WTC11 (cell line): ENCODE measurements around the gene MYH1. TPM values are rescaled to one million over a fixed set of nuclear protein-coding genes. Genes with fewer than 3 reads are reported as not detected.

Source experiments
- ATAC-seq: fragments of 200-7000 bp; cut with Tn5 transposase; 2 replicates; pipeline ENCODE4 v1.10.0; 2021; ENCODE audit warnings: mild to moderate bottlenecking, moderate library complexity
- CTCF ChIA-PET: fragments of 300-600 bp; sonication (Branson Sonifier 250); formaldehyde crosslinking; loops from one replicate; lab custom pipeline; 2021; ENCODE audit warnings: antibody characterized with exemption; lab: Charles Lee
- POLR2A ChIA-PET: fragments of 350-600 bp; sonication (Branson Sonifier 250); formaldehyde crosslinking; loops from one replicate; lab custom pipeline; 2021; ENCODE audit warnings: antibody characterized with exemption; lab: Charles Lee
- DNase-seq: peaks from one replicate; pipeline ENCODE4 v3.0.0; 2021; ENCODE audit warnings: low spot score
- H3K27ac Mint-ChIP-seq: 2 replicates; pipeline ENCODE4 v1.8.0; 2021; ENCODE audit warnings: mixed read lengths
- H3K27me3 Mint-ChIP-seq: 2 replicates; pipeline ENCODE4 v1.8.0; 2021; ENCODE audit warnings: low read depth, mild to moderate bottlenecking, moderate library complexity, mixed read lengths
- H3K36me3 Mint-ChIP-seq: 2 replicates; pipeline ENCODE4 v1.8.0; 2021; ENCODE audit warnings: mixed read lengths
- H3K4me1 Mint-ChIP-seq: 2 replicates; pipeline ENCODE4 v1.8.0; 2022; ENCODE audit warnings: mixed read lengths
- H3K4me3 Mint-ChIP-seq: 2 replicates; pipeline ENCODE4 v1.8.0; 2021; ENCODE audit warnings: mild to moderate bottlenecking, moderate library complexity, mixed read lengths
- H3K9me3 Mint-ChIP-seq: 2 replicates; pipeline ENCODE4 v1.8.0; 2021; ENCODE audit warnings: mixed read lengths
- ATF1 ChIP-seq: sonication (generic); formaldehyde crosslinking; IDR thresholded peaks from 2 replicates; pipeline ENCODE4 v1.8.1; 2023; ENCODE audit warnings: mild to moderate bottlenecking, moderate library complexity, missing genetic modification reagents
- E2F1 ChIP-seq: sonication (generic); formaldehyde crosslinking; IDR thresholded peaks from 2 replicates; pipeline ENCODE4 v1.8.0; 2022; ENCODE audit warnings: mild to moderate bottlenecking, missing genetic modification reagents
- ESRRA ChIP-seq: sonication (generic); formaldehyde crosslinking; IDR thresholded peaks from 2 replicates; pipeline ENCODE4 v1.8.1; 2022; ENCODE audit warnings: mild to moderate bottlenecking, missing genetic modification reagents, borderline replicate concordance
- FOXK1 ChIP-seq: sonication (generic); formaldehyde crosslinking; IDR thresholded peaks from 2 replicates; pipeline ENCODE4 v1.8.0; 2022; ENCODE audit warnings: mild to moderate bottlenecking, moderate library complexity, missing genetic modification reagents
- GTF2I ChIP-seq: fragments of 250-450 bp; sonication (Bioruptor Pico); conservative IDR thresholded peaks from 2 replicates; pipeline ENCODE4 v1.4.0; 2021; ENCODE audit warnings: mild to moderate bottlenecking
- HMGXB4 ChIP-seq: sonication (generic); formaldehyde crosslinking; IDR thresholded peaks from 2 replicates; pipeline ENCODE4 v1.8.1; 2023; ENCODE audit warnings: mild to moderate bottlenecking, moderate library complexity, missing genetic modification reagents
- IRF2 ChIP-seq: sonication (generic); formaldehyde crosslinking; IDR thresholded peaks from 2 replicates; pipeline ENCODE4 v1.8.0; 2022; ENCODE audit warnings: low read depth, missing genetic modification reagents, borderline replicate concordance
- MXD4 ChIP-seq: fragments of 250-450 bp; sonication (Bioruptor Pico); IDR thresholded peaks from 2 replicates; pipeline ENCODE4 v1.8.0; 2021; ENCODE audit warnings: mild to moderate bottlenecking, moderate library complexity, borderline replicate concordance
- NR1H2 ChIP-seq: sonication (generic); formaldehyde crosslinking; IDR thresholded peaks from 2 replicates; pipeline ENCODE4 v1.9.0; 2021; ENCODE audit warnings: mild to moderate bottlenecking, moderate library complexity, missing genetic modification reagents
- PRRX2 ChIP-seq: fragments of 250-450 bp; sonication (Bioruptor Pico); IDR thresholded peaks from 2 replicates; pipeline ENCODE4 v1.8.0; 2021; ENCODE audit warnings: mild to moderate bottlenecking
- RELA ChIP-seq: sonication (generic); formaldehyde crosslinking; IDR thresholded peaks from 2 replicates; pipeline ENCODE4 v1.8.1; 2022; ENCODE audit warnings: missing genetic modification reagents, mild to moderate bottlenecking, borderline replicate concordance
- RORB ChIP-seq: fragments of 250-450 bp; sonication (Bioruptor Pico); IDR thresholded peaks from 2 replicates; pipeline ENCODE4 v1.9.0; 2021; ENCODE audit warnings: mild to moderate bottlenecking
- TEAD4 ChIP-seq: sonication (generic); formaldehyde crosslinking; IDR thresholded peaks from 2 replicates; pipeline ENCODE4 v1.8.0; 2022; ENCODE audit warnings: mild to moderate bottlenecking, missing genetic modification reagents
- TP53 ChIP-seq: sonication (generic); formaldehyde crosslinking; IDR thresholded peaks from 2 replicates; pipeline ENCODE4 v1.8.1; 2023; ENCODE audit warnings: mild to moderate bottlenecking, missing genetic modification reagents
- ZBTB43 ChIP-seq: sonication (generic); formaldehyde crosslinking; IDR thresholded peaks from 2 replicates; pipeline ENCODE4 v1.8.1; 2023; ENCODE audit warnings: mild to moderate bottlenecking, missing genetic modification reagents
- ZNF138 ChIP-seq: sonication (generic); formaldehyde crosslinking; conservative IDR thresholded peaks from 2 replicates; pipeline ENCODE4 v1.8.1; 2022; ENCODE audit warnings: mild to moderate bottlenecking, moderate library complexity, missing genetic modification reagents
- ZNF232 ChIP-seq: sonication (generic); formaldehyde crosslinking; IDR thresholded peaks from 2 replicates; pipeline ENCODE4 v1.8.0; 2022; ENCODE audit warnings: mild to moderate bottlenecking, missing genetic modification reagents
- ZNF281 ChIP-seq: sonication (generic); formaldehyde crosslinking; IDR thresholded peaks from 2 replicates; pipeline ENCODE4 v1.8.0; 2023; ENCODE audit warnings: mild to moderate bottlenecking, missing genetic modification reagents
- ZNF532 ChIP-seq: fragments of 250-450 bp; sonication (Bioruptor Pico); IDR thresholded peaks from 2 replicates; pipeline ENCODE4 v1.9.0; 2021; ENCODE audit warnings: mild to moderate bottlenecking, borderline replicate concordance
- total RNA-seq: library from RNA; stranded (reverse); gene quantifications from 3 replicates; pipeline ENCODE4 v1.2.3, GENCODE V29; 2021
- TF ChIP-seq, protein P1 (sequence below): fragments of 250-450 bp; sonication (Bioruptor Pico); IDR thresholded peaks from 2 replicates; pipeline ENCODE4 v1.9.0; 2021; ENCODE audit warnings: moderate library complexity, mild to moderate bottlenecking, inconsistent platforms, borderline replicate concordance

The MYH1 gene
- total RNA-seq, 1 experiment from 2014 or later: not detected

DNA sequence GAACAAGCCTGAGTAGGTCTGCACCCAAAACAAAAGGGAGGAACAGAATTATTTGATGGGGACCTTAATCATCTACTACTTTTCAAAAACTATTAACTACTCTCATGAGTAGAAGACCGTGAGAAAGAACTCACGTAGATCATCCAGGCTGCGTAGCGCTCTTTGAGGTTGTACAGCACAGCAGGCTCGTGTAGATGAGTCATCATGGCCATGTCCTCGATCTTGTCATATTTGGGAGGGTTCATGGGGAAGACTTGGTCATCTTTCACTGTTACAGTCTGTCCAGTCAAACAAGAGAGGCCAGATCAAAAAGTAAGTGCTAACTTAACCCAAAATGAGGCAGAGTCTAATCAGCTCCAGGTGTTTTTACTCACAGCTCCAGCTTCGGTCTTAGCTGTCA is 2.3 kb downstream of the MYH1 start:
- CTCF ChIA-PET: no interaction called here
- no peak overlapping the region for H3K27ac Mint-ChIP-seq
- POLR2A ChIA-PET: no interaction called here
- no peaks in the 10 kb centered on the region for H3K36me3 Mint-ChIP-seq
- no peak overlapping the region for H3K4me3 Mint-ChIP-seq
- peaks cover 5% of the 10 kb centered on the region for H3K4me1 Mint-ChIP-seq
- TF ChIP-seq ZNF281 (CRISPR knock-in tag): no peak
- TF ChIP-seq RORB (CRISPR knock-in tag): no peak
- H3K9me3 Mint-ChIP-seq: no peaks in the 10 kb centered on the region
- ATAC-seq: no peak
- no peaks in the 10 kb centered on the region for H3K27me3 Mint-ChIP-seq
- no peak for DNase-seq

GRCh38 chr17:10513299-10514067 is 4.9 kb downstream of the MYH1 start:
- Mint-ChIP-seq H3K4me1 (peaks cover 5% of the 10 kb centered on the region), H3K9me3 (no peaks in the 10 kb centered on the region), H3K27me3 (no peaks in the 10 kb centered on the region), H3K27ac (no peak overlapping the region), H3K36me3 (no peaks in the 10 kb centered on the region), H3K4me3 (no peak overlapping the region)
- CTCF ChIA-PET: interaction anchor here (0.9 to 1.3 kb wide), 4 partner anchors 47 to 105 kb away, joined by 3 to 4 read pairs (median 3); no protein-coding TSS in a partner anchor
- DNase-seq (no peak), ATAC-seq (peak; percentile 86)
- POLR2A ChIA-PET: no interaction called here
- TF ChIP-seq PRRX2 (no peak), TP53 (CRISPR knock-in tag) (no peak), GTF2I (CRISPR knock-in tag) (no peak), ZBTB43 (CRISPR knock-in tag) (no peak), E2F1 (CRISPR knock-in tag) (no peak), MXD4 (no peak), FOXK1 (CRISPR knock-in tag) (no peak), ATF1 (no peak), TEAD4 (CRISPR knock-in tag) (no peak), RELA (CRISPR knock-in tag) (no peak), NR1H2 (CRISPR knock-in tag) (no peak), IRF2 (CRISPR knock-in tag) (no peak), ESRRA (CRISPR knock-in tag) (no peak), ZNF138 (CRISPR knock-in tag) (no peak), ZNF232 (CRISPR knock-in tag) (no peak), HMGXB4 (CRISPR knock-in tag) (no peak), ZNF532 (CRISPR knock-in tag) (no peak)
- TF ChIP-seq, protein P1, sequence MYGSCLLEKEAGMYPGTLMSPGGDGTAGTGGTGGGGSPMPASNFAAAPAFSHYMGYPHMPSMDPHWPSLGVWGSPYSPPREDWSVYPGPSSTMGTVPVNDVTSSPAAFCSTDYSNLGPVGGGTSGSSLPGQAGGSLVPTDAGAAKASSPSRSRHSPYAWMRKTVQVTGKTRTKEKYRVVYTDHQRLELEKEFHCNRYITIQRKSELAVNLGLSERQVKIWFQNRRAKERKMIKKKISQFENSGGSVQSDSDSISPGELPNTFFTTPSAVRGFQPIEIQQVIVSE: no peak
